NB4 (cell line): ENCODE measurements around the gene LRBA.

Source experiments
- CTCF ChIP-seq: IDR thresholded peaks from one replicate; pipeline ENCODE4 v1.5.1; 2012; ENCODE audit warnings: low read depth, low read length
- POLR2A ChIP-seq: IDR thresholded peaks from 2 replicates; pipeline ENCODE4 v1.6.1; 2011; ENCODE audit warnings: mild to moderate bottlenecking; ENCODE audit not compliant: insufficient read length; ENCODE audit errors: extremely low read depth

GRCh38 chr4:150938873-150939499, 76.1 kb downstream of the LRBA start:
- TF ChIP-seq CTCF (no peak), POLR2A (no peak)
